ENCODE results near the gene XXYLT1.

The XXYLT1 gene

GRCh38 chr3:195172896-195173295 is 98.1 kb downstream of the XXYLT1 start:
- DNase-seq (ENCODE audit: low read depth): no peak
- TF ChIP-seq, protein P1, sequence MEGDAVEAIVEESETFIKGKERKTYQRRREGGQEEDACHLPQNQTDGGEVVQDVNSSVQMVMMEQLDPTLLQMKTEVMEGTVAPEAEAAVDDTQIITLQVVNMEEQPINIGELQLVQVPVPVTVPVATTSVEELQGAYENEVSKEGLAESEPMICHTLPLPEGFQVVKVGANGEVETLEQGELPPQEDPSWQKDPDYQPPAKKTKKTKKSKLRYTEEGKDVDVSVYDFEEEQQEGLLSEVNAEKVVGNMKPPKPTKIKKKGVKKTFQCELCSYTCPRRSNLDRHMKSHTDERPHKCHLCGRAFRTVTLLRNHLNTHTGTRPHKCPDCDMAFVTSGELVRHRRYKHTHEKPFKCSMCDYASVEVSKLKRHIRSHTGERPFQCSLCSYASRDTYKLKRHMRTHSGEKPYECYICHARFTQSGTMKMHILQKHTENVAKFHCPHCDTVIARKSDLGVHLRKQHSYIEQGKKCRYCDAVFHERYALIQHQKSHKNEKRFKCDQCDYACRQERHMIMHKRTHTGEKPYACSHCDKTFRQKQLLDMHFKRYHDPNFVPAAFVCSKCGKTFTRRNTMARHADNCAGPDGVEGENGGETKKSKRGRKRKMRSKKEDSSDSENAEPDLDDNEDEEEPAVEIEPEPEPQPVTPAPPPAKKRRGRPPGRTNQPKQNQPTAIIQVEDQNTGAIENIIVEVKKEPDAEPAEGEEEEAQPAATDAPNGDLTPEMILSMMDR (conservative IDR thresholded peaks at IDR 0.05; ENCODE audit: control insufficient read depth, insufficient read depth, low read depth, low read length): no peak
- no peak overlapping the region for H3K4me3 ChIP-seq (ENCODE audit: control insufficient read depth, low read depth, low read length)

- DNase-seq (ENCODE audit: low read depth): peak; percentile 39
- TF ChIP-seq, protein P1 (conservative IDR thresholded peaks at IDR 0.05; ENCODE audit: control insufficient read depth, insufficient read depth, low read depth, low read length): no peak
- H3K4me3 ChIP-seq (ENCODE audit: control insufficient read depth, low read depth, low read length): no peak overlapping the region
Observed at GRCh38 chr3:195172039-195172684, 98.8 kb downstream of the XXYLT1 start.

GRCh38 chr3:195171093-195171873 is 99.7 kb downstream of the XXYLT1 start:
- DNase-seq (ENCODE audit: low read depth): no peak
- H3K4me3 ChIP-seq (ENCODE audit: control insufficient read depth, low read depth, low read length): no peak overlapping the region
- TF ChIP-seq, protein P1 (conservative IDR thresholded peaks at IDR 0.05; ENCODE audit: control insufficient read depth, insufficient read depth, low read depth, low read length): no peak

DNA sequence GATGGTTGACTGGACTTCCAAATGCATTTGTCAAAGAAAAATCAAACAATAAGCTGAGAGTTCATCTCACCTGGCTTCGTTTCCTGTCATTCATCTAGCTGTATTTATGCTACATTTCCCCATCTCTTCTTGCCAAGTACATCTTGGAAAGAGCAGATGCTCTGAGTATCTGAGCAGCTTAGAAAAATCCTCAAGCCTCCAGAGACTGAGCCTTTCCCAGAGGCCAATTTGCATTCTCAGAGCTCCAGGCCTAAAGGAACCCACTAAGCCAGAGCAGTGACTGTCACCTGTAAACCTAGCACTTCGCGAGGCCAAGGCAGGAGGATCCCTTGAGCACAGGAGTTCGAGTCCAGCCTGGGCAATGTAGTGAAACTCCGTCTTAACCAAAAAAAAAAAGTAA is 100.5 kb downstream of the XXYLT1 start:
- TF ChIP-seq, protein P1 (conservative IDR thresholded peaks at IDR 0.05; ENCODE audit: control insufficient read depth, insufficient read depth, low read depth, low read length): no peak
- DNase-seq (ENCODE audit: low read depth): no peak
- H3K4me3 ChIP-seq (ENCODE audit: control insufficient read depth, low read depth, low read length): no peak overlapping the region

DNA sequence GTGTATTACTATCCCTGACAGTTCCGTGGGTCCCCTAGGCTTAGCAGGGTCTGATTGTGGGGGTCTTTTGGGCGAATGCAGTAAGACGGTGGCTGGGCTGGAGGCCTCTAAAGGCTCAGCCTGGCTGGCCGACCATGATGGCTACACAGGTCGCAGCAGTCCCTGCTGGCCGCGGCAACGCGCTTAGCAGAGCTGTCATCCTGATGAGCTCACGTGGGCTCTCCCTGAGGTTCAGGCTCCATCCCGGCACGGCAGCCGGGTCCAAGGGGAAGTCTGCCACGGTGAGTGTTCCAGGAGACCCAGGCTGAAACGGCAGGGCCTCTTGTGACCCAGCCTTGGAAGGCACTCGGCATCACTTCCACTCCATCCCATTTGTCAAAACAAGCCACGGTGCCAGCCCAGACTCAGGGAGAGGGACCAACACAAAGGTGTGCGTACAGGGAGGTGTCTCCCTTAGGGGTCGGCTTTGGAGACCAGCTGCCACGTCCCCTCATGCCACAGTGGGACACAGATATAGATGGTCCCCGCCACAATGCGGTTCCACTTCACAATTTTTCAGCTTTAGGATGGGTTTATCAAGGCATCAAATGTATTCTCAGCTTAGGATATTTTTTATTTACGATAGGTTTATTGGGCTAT is 101.8 kb downstream of the XXYLT1 start:
- no peak for DNase-seq (ENCODE audit: low read depth)
- no peak overlapping the region for H3K4me3 ChIP-seq (ENCODE audit: control insufficient read depth, low read depth, low read length)
- TF ChIP-seq, protein P1 (conservative IDR thresholded peaks at IDR 0.05; ENCODE audit: control insufficient read depth, insufficient read depth, low read depth, low read length): no peak

- no peak overlapping the region for H3K4me3 ChIP-seq (ENCODE audit: control insufficient read depth, low read depth, low read length)
- TF ChIP-seq, protein P1 (conservative IDR thresholded peaks at IDR 0.05; ENCODE audit: control insufficient read depth, insufficient read depth, low read depth, low read length): no peak
- DNase-seq (ENCODE audit: low read depth): no peak
Observed at GRCh38 chr3:195168009-195168762, 102.8 kb downstream of the XXYLT1 start.

All from fibroblast of mammary gland (primary cell).